Measurements from ENCODE around the gene CAMK1G.

The CAMK1G gene

DNA sequence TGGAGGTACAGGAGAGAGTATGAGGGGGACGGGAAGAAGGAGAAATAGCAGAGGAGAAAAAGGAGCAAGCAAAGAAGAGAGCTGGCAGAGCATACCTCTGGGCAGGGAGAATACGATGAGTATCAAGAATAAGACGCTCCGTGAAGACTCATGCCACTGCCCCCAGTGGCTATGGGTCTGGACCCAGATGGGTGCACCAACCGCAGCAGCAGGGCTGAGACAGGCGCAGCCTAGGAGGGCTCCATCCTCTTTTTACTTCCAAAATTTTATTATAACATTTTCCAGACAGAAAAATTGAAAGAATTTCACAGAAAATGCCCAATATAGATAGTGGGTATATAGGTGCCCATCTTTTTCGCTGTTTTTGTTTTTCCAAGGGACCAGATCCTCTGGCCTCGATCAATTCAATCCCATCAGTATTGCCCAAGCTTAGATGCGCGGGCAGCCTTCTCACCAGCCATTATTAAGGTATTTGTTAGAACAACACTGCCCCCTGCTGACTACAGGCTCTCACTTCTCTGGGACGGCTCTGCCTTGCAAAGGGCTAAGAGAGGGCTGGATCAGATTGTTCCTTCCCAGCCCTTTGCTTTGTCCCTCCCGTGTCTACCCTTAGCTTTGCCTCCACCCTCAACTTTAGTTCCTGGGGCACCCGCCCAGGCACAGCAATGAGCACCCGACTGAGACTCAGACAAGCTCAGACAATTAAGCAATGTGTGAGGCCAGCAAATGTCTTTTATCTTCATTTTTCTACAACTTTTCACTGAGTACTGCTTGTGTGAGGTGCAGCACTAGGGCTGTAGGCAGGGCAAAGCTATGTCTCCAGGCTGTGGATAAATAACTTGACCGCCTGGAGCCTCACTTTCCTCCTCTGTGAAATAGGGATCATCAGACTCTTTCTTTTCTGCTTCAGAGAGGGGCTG, 17.5 kb upstream of the CAMK1G start:
- DNase-seq, result peak; percentile 89

DNA sequence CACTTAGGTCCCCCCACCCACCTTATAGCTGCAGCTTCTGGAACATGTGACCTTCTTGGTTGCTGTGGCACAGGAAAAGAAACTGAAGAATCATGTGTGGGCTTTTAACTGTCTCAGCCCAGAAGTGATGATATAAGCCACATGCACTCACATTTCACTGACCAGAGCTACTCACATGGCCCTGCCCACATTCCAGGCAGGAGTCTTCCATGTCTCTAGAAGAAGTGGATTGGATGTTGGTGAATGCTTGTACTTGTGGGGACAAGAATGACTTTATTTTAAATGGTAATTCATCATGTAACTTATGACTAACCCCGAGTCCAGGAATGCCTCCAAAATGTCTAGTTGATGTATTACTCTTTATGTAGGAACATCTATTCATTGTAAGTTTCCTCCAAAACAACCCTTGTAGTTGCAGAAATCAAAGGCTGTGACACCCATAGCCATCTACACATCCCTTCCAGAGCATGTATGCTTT, 15.8 kb upstream of the CAMK1G start:
- no peak for DNase-seq

DNA sequence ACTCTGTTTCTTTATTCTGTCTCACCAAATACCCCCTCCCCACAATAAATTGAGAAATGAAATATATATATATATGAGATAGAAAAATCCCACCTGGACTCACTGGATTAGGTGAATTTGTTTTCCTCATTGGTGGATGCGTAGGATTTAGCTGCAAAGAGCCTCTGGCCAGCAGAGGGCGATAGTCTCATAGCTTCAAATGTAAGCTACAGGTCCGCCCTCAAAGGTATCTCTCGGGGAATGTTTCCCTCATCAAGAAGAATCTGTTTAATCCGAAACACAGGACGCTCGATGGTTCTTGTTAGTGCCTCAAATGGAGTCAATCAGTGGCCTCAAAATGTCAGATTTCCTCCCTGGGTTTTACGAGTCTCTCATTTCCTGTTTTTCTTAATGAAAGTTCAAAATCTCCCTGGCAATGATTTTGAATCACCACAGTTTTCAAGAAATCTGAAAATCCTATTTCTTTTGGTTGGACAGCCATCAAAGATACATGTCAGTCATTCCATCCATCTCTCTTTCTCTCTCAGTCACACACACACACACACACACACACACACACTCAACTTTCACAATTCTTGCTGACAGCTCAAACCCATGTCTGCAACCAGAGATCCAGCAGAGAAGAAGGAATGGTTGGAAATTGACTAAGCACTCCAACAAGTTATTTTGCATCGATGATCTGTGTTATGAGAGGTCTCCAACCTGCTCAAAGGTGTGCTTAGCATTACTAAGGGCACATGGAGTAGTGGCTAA, 13.9 kb upstream of the CAMK1G start:
- peak; percentile 83 for DNase-seq

DNA sequence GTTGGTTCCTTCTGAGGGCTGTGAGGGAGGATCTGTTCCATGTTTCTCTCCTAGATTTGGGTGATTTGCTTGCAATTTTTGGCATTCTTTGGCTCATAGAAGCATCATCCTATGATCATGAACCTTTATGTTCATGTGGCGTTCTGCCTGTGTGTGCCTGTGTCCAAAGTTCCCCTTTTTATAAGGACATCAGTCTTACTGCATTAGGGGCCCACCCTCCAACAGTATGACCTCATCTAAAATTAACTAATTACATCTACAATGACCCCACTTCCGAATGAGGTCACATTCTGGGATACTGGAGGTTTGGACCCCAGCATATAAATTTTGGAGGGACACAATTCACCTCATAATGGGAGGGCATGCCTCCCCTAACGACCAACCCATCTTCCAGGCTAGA, 12.8 kb upstream of the CAMK1G start:
- no peak for DNase-seq

DNA sequence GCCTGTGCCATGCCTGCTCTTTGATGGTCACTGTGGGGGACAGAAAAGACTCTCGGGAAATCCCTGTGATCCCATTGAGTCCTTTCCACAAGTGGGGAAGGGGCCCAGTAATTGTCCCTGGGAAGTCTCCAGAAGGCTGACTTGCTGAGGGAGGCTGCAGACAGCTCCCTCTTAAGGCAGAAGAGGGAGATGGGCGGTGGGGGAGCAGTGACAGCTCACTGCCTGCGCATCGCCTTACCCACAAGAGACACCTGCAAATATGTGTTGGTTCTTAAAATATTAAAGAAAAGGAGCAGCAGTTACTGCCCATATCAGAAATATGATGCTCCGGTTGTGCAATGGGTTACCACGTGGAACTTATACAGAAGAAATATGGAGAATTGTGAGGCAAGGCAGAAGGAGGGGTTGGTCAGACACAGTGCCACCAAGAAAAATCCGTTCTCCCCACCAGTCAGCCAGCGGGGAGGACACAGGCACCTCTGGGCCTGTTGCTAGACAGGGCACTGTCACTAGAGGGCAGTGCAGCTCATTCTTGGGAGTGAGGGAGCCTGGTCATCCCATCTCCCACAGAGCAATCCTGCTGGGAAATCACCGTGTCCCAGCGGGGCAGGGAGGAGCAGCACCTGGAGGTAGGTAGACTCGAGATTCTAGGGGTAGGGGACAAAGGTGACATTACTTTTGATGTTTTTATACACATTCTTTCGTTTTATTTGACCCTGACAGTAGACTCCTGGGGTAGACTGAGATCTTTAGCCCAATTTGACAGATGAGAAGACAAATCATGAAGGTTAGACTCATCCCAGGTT, 6.9 kb upstream of the CAMK1G start:
- peak; percentile 71 for DNase-seq

DNA sequence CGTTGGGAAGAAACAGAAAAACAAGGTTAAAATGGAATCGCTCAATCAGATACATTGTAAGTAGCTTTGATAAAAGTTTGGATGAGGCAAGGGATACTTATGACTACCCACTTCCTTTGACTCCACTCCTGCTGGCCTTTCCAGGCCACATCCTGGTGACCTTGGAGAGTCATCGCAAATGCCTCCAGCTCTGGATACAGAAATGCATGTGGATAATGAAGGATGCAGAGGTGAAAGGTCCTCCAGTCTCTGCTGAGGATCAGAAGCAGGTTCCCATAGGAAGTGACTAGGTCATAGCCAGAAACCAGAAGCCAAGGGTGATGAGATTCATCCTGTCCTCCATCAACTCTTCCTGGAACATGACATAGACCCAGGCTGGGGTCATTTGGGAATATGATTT, 6.2 kb upstream of the CAMK1G start:
- no peak for DNase-seq

DNA sequence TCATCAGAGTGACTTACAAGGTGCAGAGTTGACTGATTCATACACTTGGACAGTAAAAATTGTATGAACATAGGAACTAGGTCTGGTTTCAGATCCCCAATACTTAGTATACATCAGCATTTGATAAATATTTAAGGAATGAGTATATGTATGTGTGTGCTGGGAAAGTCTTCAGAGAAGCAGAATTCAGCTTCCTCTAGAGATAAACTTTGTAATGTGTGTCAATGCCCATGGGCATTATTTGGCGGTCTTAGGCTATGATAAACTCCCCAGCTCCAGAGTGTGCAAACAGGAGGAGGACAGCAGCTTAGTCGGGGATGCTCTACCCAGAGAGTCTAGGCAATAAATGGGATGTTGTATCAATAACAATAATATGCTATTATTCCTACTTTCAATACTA, 2.9 kb upstream of the CAMK1G start:
- DNase-seq, result no peak

DNA sequence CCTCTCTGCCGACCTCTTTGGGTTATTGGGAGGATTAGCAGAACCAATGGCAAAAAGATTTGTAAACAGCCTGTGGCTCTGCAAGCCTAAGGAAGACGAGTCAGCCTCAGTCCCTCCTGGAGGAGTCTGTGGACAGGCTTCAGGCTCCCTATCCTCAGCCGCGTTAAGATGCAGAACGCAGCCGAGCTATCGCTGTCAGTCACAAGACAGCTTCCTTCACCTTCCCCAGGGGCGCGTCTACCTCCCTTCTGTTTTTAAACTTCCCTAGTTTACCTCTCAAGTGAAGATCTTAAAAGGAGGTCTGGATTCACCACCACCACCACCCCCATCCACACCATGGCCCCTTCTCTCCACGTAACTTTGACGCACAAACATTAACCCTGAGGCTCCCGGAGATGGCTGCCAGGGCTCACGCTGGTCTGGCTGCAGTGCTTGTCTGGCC, 738 bp downstream of the CAMK1G start:
- no peak for DNase-seq

DNA sequence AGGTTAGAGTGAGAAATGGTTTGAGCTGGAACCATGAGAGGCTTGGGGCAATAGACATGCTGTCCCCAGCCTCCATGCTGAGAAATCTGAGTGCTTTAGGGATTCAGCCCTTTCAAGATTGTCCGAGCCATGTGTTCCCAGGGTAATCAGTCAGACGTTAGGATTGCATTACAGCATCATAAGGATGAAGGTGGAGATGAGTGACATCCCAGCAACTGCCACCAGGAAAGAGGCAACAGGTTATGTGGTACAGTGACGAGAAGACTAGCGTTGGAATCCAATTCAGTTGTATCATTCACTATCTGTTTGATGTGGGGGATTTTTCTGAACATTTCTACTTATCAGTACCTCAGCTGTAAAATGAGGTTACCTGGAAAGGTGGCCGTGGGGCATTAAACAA, 1.7 kb downstream of the CAMK1G start:
- DNase-seq, result no peak

DNA sequence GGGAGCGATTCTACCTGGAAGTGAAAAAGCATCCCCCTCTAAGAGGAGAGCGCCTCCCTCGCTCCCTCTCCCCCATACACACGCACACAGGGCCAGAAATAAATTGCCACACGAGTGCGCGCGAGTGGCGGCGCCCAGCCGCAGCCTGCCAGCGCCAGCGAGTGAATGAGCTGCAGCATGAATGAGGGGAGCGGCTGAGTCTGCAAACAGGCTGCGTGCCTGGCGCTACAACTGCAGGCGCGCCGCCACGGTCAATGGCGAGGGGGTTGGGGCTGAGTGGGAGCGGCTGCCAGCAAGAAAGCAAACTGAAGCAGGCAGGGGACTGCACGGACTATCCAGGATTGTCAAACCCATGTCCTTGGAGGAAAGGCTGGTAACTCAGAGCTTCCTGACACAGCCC, 2.2 kb downstream of the CAMK1G start:
- peak; percentile 67 for DNase-seq

DNA sequence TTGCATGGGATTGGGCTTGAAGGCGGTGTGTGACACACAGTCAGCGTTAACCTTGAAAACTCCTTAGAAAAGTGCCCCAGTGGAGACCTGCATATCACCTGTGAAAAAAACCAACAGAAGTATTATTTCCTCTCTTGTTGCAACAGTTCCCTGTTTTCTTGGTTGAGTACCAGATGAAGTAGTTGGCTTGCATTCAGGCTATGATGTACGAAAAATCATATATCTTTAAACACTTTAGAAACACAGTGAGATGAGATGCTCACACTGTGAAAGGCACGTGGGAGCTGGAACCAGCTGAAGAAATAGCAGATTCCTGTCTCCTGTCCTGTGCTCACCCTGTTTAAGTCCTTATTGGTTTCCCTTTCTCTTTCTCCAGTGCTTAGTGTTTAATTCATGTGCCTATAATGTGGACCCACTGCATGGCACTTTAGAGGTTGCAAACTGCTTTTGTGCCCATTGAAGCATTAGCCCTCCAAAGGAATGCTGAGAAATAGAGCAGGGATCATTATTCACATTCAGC, 2.8 kb downstream of the CAMK1G start:
- DNase-seq, result no peak

DNA sequence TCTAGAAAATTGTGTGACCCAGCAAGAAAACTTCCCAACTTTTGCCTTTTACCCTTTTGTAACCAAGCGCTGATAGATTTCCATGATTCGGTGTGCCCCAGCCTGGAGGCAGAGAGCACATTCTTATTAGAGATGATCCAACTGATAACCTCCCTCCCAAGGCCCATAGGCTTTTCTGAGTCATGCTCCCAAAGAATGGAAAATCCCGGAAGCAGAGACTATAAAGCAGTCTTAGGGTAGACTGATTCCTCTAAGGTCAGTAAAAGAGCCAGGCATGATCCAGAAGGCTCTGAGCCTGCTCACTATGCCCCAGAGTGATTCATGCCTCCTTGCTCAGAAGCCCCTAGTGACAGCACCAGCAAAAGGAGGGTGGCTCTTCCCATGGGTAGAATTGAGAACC, 4.3 kb downstream of the CAMK1G start:
- no peak for DNase-seq

DNA sequence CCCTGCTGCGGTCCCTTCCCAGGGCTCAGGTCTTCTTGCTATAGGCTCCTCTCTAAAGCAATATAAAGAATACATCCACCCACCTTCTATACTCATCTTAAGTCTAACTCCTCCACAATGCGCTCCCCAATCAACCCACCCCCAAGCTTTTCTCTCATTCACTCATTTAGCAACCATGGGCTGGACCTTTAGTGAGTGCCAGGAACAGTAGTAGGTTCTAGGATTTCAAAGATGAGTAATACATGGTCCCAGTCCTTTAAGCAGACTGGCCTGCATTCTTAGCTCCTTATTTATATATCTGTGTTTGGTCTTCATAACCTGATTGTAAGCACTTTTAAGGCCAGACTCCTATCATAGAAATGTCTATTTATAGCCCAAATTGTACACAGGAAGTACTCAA, 5.9 kb downstream of the CAMK1G start:
- DNase-seq, result no peak

DNA sequence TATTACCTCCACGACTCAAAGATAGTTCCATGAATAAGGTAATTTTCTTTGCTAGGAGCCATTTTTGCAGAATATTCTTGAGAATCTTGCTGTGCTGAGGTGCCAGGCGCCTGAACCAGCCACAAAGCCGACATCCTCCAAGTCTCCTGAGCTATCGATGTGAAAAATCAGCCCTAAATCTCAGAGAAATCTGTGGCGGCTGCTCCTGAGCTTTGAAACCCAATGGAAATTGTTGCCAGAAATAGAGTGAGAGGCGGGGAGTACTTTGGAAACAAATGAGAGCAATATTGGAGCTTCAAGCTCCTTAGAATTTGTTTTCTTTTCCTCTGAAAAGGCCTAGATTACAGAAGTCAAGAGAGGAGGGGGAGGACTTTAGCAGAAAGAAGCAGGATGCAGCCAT, 6.3 kb downstream of the CAMK1G start:
- DNase-seq, result no peak

DNA sequence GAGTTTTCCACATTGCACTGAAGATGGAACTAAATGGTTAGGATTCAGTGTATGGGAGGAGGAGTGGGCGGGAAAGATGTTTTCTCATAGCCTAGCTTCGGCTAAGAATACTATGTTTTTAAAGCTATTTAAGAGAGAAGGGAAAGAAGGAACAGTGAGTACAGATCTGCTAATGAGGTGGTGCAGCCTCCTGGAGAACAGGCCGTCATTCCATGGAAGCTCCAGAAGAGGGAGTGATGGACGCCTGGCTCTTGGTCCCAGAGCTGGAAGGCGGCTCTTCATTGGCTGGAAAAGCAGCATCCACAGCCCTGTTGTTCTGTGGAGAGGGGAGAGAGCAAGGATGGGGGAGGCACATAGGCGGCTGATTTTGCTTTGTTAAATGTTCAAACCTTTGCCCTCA, 6.9 kb downstream of the CAMK1G start:
- DNase-seq, result no peak

DNA sequence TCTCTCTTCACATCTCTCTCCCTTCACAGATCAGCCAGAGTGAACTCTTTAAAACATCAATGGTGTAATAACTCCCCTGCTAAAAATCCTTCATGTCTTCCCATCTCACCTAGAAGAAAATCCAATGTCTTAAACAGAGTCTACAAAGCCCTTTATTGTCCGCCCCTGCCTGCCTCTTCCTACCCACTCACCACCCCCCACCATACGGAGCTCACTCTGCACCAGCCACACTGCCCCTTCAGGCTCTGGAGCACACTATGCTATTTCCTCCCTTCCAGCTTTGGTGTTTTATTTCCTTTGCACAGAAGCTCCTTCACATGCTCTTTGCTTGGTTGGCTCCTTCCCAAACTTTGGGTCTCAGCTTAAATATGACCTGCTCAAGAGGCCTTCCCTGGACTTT, 10.2 kb downstream of the CAMK1G start:
- DNase-seq, result no peak

DNA sequence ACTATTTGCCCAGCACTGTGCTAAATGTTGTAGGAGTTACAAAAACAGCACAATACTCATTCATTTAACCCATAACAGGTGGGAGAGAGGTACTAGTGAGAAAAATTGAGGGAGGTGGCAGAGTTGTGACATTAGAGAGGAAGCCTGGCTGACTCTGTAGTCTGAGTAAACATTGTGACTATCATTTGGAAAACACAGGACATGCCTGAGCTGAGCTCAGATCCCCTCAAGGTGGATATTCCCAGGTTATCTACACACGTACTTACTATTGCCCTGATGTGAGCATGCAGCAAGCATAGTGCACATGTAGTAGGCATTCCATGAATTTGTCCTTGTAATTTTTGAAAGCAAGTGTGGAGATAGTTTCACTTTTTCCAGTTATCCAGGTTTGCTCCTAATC, 10.9 kb downstream of the CAMK1G start:
- DNase-seq, result no peak

DNA sequence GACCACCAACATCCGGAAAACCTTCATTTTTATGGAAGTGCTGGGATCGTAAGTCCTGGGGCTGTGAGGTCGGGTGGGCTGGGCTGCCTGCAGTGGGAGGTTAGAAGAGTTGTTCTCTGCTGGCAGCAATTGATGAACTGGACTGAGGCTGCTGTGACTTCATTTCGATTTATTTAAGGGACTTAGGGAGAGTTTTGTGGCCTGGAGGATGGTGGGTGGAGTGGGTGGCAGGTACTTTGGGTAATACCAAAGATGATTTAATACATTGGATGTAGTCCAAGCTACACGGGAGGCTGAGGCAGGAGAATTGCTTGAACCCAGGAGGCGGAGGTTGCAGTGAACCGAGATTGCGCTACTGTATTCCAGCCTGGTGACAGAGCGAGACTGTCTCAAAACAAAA, 11.5 kb downstream of the CAMK1G start:
- DNase-seq, result no peak

DNA sequence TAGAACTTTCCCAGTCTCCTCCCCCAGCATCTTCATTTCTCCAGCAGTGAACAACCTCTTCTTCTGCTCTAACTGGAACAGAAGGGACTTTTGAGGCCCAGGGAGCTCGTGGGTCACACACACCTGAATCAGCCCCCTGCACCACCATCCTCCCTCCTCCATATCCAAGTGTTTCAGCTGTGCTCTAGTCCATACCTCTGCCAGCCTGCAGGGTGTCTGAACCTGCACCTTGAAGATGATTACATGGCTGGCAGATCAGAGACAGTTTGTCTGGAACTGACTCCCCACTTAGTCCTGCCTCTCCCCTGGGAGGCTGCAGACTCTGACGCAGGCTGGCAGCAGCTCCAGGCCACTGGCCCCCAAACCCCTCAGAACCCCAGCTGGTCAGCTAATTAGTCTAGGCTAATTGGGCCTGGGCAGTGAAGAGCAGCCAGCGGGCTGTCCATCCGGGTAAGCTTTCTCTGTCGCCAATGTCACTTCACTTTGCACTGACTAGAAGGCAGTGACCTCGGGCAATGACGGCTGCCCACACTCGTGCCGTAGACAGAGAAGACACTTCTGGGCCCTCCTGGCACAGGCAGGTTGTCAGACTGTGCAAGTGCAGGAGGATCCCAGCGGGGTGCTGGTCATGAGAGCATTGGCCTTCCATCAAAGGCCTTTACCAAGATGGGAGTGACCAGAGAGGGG, 12.2 kb downstream of the CAMK1G start:
- DNase-seq, result no peak

DNA sequence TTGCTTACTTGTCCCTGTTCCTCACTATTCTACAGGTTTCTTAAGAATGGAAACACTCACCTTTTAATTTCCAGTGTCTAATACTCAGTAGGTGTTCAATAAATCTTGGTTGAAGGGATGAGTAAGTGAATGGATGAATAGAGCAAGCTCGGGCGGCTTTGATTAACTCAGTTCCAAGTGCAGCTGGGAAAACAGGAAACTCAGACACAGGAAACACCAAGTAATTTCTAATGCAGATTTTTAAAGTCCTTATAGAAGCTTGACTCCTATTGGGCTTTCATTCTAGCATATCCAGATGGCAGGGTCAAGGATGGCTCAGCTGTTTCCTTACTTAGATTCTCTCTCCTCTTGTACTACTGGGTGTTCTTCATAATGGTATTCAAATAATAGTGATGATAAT, 14.0 kb downstream of the CAMK1G start:
- DNase-seq, result no peak

DNA sequence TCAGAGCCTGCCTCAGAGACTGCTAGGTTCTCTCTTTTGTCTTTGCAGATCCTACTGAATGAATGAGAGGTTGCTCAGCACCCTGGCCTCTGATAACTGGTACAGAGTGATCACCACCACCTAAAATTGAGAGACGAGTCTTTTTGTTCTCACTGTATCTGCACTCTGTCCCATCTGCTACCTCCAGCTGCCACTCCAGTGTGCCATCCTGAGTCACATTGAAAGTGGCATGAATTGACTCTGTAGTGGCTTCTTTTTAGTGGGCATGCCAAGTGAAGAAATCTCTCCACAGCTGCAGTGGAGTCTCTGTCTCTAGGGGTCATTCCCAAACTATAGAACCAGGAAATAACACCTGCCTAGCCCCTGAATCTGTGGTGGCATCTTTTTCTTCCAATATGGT, 14.7 kb downstream of the CAMK1G start:
- DNase-seq, result no peak

DNA sequence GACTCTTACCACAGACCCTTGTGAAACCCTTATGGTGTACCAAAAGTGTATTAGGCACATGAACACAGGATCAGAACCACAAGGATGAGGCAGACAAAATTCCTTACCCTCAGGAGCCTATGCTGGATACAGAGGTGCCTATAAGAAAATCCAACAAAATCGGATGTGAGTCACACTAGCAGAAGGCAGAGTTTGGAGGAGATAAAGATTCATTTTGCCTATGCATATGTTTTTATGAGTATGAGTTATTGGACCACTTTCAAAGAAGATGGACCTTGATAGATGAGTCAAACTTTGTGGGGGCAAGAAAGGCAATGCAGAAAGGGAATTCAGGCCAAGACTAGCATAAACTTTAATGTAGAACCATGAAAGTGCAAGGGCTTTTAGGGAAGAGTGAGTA, 17.0 kb downstream of the CAMK1G start:
- no peak for DNase-seq

Data from NCI-H1092 (cell line).